CD4-positive, alpha-beta T cell treated with Interleukin-4 for 4 hours (primary cell): ENCODE measurements around the gene SRPK2.
"Not testable (repeated sequence)": the region's sequence is repeated elsewhere in the genome, so short reads cannot be mapped to it uniquely, and the experiment has no call there.

ENCODE experiments used
- DNase-seq: peaks from one replicate; pipeline ENCODE4 v3.0.0-alpha.2; 2020

The SRPK2 gene

GRCh38 chr7:105297985-105298384, 90.7 kb downstream of the SRPK2 start:
- DNase-seq, result no peak

- DNase-seq, result no peak
Observed at GRCh38 chr7:105297309-105297708, 91.4 kb downstream of the SRPK2 start.

DNA sequence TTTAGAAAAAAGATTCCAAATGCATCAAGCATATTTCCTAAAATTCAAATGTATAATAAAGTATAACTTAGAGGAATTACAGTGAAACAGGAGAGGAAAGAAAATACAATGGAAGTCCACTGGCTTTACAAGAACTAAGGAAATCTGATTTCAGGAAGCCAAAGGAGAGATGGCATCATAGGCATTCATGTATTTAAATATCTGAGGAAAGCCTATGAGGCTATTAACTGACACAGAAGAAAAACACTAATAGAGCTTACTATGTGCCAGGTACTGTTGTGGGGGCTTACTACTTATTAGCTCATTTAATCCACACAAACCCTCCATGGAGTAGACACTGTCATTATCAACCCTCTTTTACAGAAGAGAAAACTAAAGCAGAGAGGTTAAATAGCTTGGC, 92.2 kb downstream of the SRPK2 start:
- DNase-seq, result no peak

DNA sequence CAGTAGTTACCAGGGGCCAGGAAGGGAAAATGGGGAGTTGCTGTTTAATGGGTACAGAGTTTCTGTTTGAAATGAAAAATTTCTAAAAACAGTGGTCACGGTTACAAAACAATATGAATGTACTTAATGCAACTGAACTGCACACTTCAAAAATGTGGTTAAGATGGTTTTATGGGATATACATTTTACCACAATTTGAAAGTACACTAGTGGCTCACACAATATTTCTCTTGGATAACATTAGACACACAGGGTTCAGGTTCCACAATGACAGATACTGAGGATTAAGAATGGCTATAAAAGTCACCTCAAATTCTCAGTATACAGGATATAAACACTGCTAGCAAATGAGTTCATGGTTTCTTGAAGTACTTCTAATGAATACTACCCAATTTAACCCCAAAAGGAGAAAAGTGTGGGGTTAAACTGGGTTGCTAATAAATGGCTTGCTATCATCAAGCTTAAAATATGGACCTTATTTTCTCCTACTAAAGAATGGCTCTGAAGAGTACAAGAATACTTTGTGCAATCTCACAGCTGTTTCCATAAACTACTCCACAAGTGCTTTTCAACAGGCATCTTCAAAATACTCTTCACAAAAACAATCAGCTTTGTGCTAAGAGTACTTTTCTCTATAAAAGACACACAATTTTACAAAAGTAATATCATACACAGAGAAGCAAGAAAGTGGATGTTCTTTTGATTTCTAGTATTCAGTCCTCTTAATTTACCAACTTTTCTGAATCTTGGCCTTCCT, 92.9 kb downstream of the SRPK2 start:
- no peak for DNase-seq

DNA sequence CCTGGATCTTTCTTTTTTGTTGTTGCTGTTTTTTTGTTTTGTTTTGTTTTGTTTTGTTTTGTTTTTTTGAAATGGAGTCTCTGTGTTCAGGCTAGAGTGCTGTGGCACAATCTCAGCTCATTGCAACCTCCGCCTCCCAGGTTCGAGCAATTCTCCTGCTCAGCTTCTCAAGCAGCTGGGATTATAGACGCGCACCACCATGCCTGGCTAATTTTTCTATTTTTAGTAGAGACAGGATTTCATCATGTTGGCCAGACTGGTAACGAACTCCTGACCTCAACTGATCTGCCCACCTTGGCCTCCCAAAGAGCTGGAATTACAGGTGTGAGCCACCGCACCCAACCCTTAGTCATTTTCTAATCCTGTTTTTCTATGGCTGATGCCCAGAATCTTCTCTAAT, 94.2 kb downstream of the SRPK2 start:
- DNase-seq, result not testable (repeated sequence)

DNA sequence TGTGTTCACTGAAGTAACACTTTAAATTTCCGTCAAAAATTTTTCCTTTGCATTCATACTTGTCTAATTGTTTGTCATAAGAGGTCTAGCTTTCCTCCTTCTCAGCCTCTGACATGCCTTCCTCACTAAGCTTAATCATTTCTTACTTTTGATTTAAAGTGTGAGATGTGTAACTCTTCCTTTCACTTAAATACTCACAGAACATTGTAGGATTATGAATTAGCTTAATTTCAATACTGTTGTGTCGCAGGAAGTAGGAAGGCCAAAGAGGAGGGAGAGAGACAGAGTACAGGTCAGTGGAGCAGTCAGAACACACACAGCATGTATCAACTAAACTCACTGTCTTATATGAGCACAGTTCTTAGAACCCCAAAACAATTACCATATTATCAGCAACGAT, 99.0 kb downstream of the SRPK2 start:
- DNase-seq, result no peak

- DNase-seq, result no peak
Observed at GRCh38 chr7:105286441-105286840, 102.3 kb downstream of the SRPK2 start.

DNA sequence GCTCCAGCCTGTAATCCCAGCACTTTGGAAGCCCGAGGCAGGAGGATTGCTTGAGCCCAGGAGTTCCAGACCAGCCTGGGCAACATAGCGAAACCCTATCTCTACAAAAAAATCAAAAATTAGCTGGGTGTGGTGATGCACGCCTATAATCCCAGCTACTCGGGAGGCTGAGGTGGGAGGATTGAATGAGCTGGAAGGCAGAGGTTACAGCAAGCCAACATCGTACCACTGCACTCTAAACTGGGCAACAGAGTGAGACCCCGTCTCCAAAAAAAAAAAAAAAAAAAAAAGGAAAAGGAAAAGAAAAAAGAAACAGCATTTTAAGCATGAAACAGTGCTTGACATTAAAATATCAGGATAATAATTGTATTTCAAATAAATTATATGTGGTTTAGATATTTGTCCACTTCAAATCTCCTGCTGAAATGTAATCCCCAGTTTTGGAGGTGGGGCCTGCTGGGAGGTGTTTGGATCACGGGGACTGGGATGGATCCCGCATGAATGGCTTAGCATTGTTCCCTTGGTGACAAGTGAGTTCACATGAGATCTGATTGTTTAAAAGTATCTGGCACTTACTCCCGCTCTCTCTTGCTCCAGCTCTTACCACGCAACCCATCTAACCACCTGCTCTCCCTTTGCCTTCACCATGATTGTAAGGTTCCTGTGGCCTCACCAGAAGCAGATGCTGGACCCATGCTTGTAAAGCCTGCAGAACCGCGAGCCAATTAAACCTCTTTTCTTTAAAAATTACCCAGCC, 103.4 kb downstream of the SRPK2 start:
- no peak for DNase-seq

DNA sequence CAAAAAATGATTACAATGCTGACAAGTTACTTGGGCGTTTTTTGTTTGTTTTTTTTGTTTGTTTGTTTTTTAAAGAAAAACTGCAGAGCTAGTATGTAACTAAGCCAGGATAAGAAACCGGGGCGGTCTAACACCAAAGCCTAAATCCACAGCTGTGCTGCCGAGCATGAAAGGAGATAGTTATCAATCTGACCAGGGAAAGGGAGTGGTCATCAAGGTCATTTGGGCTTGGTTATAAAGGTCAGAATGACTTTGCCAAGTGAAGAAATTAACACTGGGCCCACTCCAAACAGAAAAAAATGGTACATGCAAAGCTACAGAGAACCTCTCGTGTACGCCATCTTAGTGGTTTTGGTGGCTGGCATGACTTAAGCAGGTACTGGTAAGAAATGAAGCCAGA, 104.7 kb downstream of the SRPK2 start:
- no peak for DNase-seq

- no peak for DNase-seq
Observed at GRCh38 chr7:105281966-105282365, 106.8 kb downstream of the SRPK2 start.

- no peak for DNase-seq
Observed at GRCh38 chr7:105279688-105280007, 109.1 kb downstream of the SRPK2 start.

DNA sequence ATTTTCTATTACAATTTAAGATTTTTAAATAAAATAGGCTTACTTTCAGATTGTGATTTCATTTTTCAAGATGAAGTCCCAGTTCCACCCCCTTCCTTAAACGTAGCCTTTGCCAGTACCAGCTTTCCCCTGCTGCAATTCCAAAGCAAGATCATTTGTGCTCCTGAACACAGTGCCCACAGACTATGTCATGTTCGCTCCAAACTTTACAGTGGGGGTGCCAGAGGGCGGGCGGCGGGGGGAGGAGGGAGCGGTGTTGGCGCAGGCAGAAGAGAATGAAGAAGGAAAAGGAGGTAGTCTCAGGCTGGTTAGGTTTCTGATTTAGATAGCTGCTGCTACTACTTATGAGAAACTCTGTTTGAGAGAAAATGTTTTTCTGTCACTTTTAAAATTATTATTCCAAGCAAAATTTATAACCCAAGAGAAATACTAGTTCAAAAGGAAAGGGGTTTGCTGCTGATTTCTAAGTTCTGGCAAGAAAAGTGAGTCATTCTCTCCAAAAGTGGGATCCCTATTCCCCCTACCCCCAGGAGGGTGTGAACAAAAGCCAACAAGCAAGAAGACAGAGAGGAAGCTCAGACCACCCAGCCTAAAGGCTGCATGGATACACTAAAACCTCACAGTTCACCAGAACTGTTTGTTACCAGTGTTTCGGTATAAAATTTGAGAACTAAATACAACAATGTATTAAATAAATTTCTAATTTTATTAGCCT, 109.6 kb downstream of the SRPK2 start:
- DNase-seq, result no peak

DNA sequence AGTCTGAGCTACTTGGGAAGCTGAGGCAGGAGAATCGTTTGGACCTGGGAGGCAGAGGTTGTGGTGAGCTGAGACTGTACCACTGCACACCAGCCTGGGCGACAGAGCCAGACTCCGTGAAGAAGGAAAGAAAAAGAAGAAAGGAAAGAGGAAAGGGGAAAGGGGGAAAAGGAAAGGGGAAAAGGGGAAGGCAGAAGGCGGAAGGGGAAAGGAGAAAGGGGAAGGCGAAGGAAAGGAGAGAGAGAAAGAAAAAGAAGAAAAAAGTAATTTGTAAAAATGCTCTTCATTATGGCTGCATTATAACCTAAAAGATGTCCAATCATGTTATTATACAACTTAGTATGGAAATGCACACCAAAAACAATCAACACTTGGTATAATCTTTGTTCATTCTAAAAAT, 110.2 kb downstream of the SRPK2 start:
- DNase-seq, result no peak

DNA sequence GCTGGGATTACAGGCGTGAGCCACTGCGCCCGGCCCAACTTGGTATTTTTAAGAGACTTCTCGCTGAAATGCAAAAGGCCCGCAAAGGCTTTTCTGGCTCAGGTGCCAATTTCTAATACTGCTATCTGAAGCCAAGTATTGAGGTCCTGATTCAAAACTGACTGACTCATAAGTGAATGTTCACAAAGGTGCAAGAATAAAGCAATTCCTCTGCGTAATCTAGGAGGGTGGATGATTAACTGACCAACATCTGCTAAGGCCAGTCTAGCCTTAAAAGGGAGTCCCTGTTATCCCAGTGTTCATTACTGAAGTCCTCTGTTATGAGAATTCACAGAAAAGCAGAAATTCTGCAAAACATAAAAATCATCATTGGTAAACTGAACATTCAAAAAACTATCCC, 111.4 kb downstream of the SRPK2 start:
- no peak for DNase-seq

- no peak for DNase-seq
Observed at GRCh38 chr7:105270117-105270516, 118.6 kb downstream of the SRPK2 start.

GRCh38 chr7:105269397-105269796, 119.3 kb downstream of the SRPK2 start:
- DNase-seq, result no peak

GRCh38 chr7:105268511-105269392, 120.0 kb downstream of the SRPK2 start:
- DNase-seq, result peak; percentile 51

DNA sequence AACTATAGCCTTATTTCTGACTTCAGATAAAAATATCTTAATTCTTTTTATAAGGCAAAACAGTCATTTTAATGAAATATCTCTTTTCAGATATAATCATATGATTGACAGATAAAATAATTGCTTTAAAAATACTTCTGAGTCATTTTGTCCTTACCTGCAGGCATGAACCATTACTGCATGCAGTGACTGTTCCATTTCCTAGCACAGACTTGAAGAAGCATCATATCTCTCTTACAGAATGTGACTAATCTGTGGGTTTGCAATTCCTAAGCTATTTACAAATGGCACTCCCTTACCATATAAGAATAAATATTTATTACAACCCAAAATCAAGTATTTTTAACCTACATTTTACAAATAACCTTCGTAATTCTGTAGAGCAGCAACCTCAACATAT, 120.7 kb downstream of the SRPK2 start:
- DNase-seq, result peak; percentile 65

GRCh38 chr7:105267244-105267643, 121.5 kb downstream of the SRPK2 start:
- peak; percentile 34 for DNase-seq

DNA sequence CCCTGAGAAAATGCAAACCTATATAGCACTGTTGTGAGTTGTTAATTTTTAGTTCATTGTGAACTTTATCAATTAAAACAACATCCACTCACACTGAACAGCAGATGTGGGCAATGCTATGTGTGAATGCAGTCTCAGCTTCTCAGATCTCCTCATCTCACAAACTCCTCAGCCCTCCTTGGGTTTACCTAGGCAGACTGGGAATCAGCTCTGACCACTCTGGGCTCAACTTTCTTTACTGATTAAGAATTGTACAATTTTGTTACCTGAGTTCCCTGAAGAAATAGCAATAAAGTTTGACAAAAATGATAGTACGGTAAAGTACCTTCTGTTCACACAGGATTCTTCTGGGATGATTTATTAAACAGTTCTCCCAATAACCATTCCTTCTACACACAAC, 124.0 kb downstream of the SRPK2 start:
- DNase-seq, result no peak

DNA sequence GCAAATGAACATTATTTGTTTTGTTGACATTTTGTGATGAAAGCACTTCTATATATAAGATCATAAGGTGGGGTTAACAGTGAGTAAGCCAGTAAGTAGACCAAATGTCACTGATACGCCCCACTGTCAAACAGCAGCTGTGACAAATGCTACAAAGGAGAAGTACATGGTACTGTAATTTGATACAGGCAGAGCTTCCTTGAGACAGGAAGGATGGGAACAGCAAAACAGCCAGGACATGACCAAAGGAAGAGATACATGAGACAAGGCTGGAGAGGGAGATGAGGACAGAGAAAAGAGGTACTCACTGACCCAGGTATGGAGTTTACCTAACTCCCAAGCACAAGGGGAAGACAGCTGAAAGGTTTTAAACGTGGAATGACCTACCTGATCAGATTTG, 127.0 kb downstream of the SRPK2 start:
- no peak for DNase-seq

GRCh38 chr7:105260201-105260871, 128.4 kb downstream of the SRPK2 start:
- not testable (repeated sequence) for DNase-seq
